GM23338 (cell line): ENCODE data around the gene AP2B1. TPM values are rescaled to one million over a fixed set of nuclear protein-coding genes. Genes with fewer than 3 reads are reported as not detected.

Experiments
- ATAC-seq: fragments of 200-7000 bp; cut with Tn5 transposase; 3 replicates; pipeline ENCODE4 v1.9.1; 2020
- DNase-seq: peaks from one replicate; pipeline ENCODE4 v3.0.0-alpha.2; 2015; ENCODE audit warnings: low spot score
- H2AFZ ChIP-seq: fragments of 200-600 bp; sonication (generic); 2 replicates; pipeline ENCODE4 v1.8.0; 2016; ENCODE audit warnings: antibody characterized with exemption, mild to moderate bottlenecking, moderate library complexity
- H3F3A ChIP-seq: fragments of 200-600 bp; sonication (generic); replicated peaks from 2 replicates; pipeline ENCODE4 v1.8.0; 2017; ENCODE audit warnings: antibody characterized with exemption, mixed run types, low read depth
- H3K27ac ChIP-seq: fragments of 200-600 bp; sonication (generic); 2 replicates; pipeline ENCODE4 v1.6.1; 2016; ENCODE audit warnings: low read depth
- H3K27me3 ChIP-seq: fragments of 200-600 bp; sonication (generic); 2 replicates; pipeline ENCODE4 v1.8.0; 2016; ENCODE audit warnings: mild to moderate bottlenecking, mixed run types, moderate library complexity; ENCODE audit not compliant: insufficient read depth
- H3K36me3 ChIP-seq: fragments of 200-600 bp; sonication (generic); 2 replicates; pipeline ENCODE4 v1.8.0; 2016; ENCODE audit warnings: mild to moderate bottlenecking; ENCODE audit not compliant: insufficient read depth
- H3K4me1 ChIP-seq: fragments of 200-600 bp; sonication (generic); 2 replicates; pipeline ENCODE4 v1.8.0; 2016; ENCODE audit warnings: mild to moderate bottlenecking, moderate library complexity; ENCODE audit not compliant: insufficient read depth
- H3K4me2 ChIP-seq: fragments of 200-600 bp; sonication (generic); 2 replicates; pipeline ENCODE4 v1.7.1; 2017; ENCODE audit warnings: mixed run types
- H3K4me3 ChIP-seq: fragments of 200-600 bp; sonication (generic); 2 replicates; pipeline ENCODE4 v1.6.1; 2016; ENCODE audit warnings: mixed run types
- H3K79me2 ChIP-seq: fragments of 200-600 bp; sonication (generic); replicated peaks from 2 replicates; pipeline ENCODE4 v1.8.0; 2017; ENCODE audit warnings: mild to moderate bottlenecking; ENCODE audit not compliant: insufficient read depth
- H3K9me2 ChIP-seq: fragments of 200-600 bp; sonication (generic); 2 replicates; pipeline ENCODE4 v1.8.0; 2017; ENCODE audit not compliant: insufficient read depth
- H4K20me1 ChIP-seq: fragments of 200-600 bp; sonication (generic); replicated peaks from 2 replicates; pipeline ENCODE4 v1.8.0; 2017; ENCODE audit warnings: mild to moderate bottlenecking; ENCODE audit not compliant: insufficient read depth
- H3K27ac Mint-ChIP-seq: 2 replicates; pipeline ENCODE4 v1.8.0; 2020; ENCODE audit warnings: inconsistent platforms, mild to moderate bottlenecking, moderate library complexity, mixed read lengths
- H3K27me3 Mint-ChIP-seq: 3 replicates; pipeline ENCODE4 v1.8.0; 2022; ENCODE audit warnings: low read depth, mild to moderate bottlenecking, moderate library complexity, mixed read lengths, inconsistent platforms; ENCODE audit not compliant: insufficient read depth, poor library complexity
- H3K36me3 Mint-ChIP-seq: 3 replicates; pipeline ENCODE4 v1.8.0; 2021; ENCODE audit warnings: low read depth, mild to moderate bottlenecking, inconsistent platforms, moderate library complexity, mixed read lengths
- H3K4me1 Mint-ChIP-seq: 3 replicates; pipeline ENCODE4 v1.8.0; 2020; ENCODE audit warnings: mild to moderate bottlenecking, inconsistent platforms, mixed read lengths
- H3K4me3 Mint-ChIP-seq: 3 replicates; pipeline ENCODE4 v1.8.0; 2021; ENCODE audit warnings: moderate library complexity, mild to moderate bottlenecking, inconsistent platforms, mixed read lengths
- H3K9me3 Mint-ChIP-seq: 3 replicates; pipeline ENCODE4 v1.8.0; 2020; ENCODE audit warnings: moderate library complexity, mild to moderate bottlenecking, inconsistent platforms, mixed read lengths
- CREB1 ChIP-seq: fragments of 250-450 bp; sonication (Bioruptor Pico); IDR thresholded peaks from 2 replicates; pipeline ENCODE4 v1.5.0; 2020; ENCODE audit warnings: low read depth, mild to moderate bottlenecking, moderate library complexity
- EZH2phosphoT487 ChIP-seq: fragments of 200-600 bp; sonication (generic); IDR thresholded peaks from one replicate; pipeline ENCODE4 v1.8.1; 2018; ENCODE audit warnings: antibody characterized with exemption; ENCODE audit not compliant: unreplicated experiment
- POLR2AphosphoS5 ChIP-seq: IDR thresholded peaks from 2 replicates; pipeline ENCODE4 v1.6.1; 2016; ENCODE audit warnings: antibody characterized with exemption, low read depth
- REST ChIP-seq: IDR thresholded peaks from one replicate; pipeline ENCODE4 v1.6.1; 2018; ENCODE audit warnings: antibody characterized with exemption; ENCODE audit not compliant: unreplicated experiment
- ZNF114 ChIP-seq: fragments of 250-450 bp; sonication (Bioruptor Pico); IDR thresholded peaks from 2 replicates; pipeline ENCODE4 v1.5.0; 2020; ENCODE audit warnings: mild to moderate bottlenecking, moderate library complexity
- ZNF331 ChIP-seq: fragments of 250-450 bp; sonication (Bioruptor Pico); IDR thresholded peaks from 2 replicates; pipeline ENCODE4 v1.5.0; 2020; ENCODE audit warnings: low read depth, mild to moderate bottlenecking, moderate library complexity
- polyA plus RNA-seq: library from polyadenylated mRNA; unstranded; fragments of >200 nt; fragmentation: Nextera tagmentation; extraction: Ambion mirVana; gene quantifications from 2 replicates; pipeline ENCODE4 v1.2.1, GENCODE V29; 2016
- total RNA-seq: library from RNA; depleted of rRNA; stranded (reverse); fragments of >200 nt; shearing (Covaris generic); gene quantifications from 2 replicates; pipeline ENCODE4 v1.2.3, GENCODE V29; 2014
- TF ChIP-seq, protein P1 (sequence below): fragments of 250-450 bp; sonication (Bioruptor Pico); IDR thresholded peaks from 2 replicates; pipeline ENCODE4 v1.5.0; 2020; ENCODE audit warnings: mild to moderate bottlenecking, moderate library complexity
- TF ChIP-seq, protein P2 (sequence below): IDR thresholded peaks from 2 replicates; pipeline ENCODE4 v1.6.1; 2016; ENCODE audit warnings: antibody characterized with exemption

Gene AP2B1
- total and polyA plus RNA-seq, 2 experiments from 2014 or later: 89.7 to 144 TPM

GRCh38 chr17:35742896-35743477 lies 155.9 kb downstream of the AP2B1 start (continued):
- TF ChIP-seq, protein P1, sequence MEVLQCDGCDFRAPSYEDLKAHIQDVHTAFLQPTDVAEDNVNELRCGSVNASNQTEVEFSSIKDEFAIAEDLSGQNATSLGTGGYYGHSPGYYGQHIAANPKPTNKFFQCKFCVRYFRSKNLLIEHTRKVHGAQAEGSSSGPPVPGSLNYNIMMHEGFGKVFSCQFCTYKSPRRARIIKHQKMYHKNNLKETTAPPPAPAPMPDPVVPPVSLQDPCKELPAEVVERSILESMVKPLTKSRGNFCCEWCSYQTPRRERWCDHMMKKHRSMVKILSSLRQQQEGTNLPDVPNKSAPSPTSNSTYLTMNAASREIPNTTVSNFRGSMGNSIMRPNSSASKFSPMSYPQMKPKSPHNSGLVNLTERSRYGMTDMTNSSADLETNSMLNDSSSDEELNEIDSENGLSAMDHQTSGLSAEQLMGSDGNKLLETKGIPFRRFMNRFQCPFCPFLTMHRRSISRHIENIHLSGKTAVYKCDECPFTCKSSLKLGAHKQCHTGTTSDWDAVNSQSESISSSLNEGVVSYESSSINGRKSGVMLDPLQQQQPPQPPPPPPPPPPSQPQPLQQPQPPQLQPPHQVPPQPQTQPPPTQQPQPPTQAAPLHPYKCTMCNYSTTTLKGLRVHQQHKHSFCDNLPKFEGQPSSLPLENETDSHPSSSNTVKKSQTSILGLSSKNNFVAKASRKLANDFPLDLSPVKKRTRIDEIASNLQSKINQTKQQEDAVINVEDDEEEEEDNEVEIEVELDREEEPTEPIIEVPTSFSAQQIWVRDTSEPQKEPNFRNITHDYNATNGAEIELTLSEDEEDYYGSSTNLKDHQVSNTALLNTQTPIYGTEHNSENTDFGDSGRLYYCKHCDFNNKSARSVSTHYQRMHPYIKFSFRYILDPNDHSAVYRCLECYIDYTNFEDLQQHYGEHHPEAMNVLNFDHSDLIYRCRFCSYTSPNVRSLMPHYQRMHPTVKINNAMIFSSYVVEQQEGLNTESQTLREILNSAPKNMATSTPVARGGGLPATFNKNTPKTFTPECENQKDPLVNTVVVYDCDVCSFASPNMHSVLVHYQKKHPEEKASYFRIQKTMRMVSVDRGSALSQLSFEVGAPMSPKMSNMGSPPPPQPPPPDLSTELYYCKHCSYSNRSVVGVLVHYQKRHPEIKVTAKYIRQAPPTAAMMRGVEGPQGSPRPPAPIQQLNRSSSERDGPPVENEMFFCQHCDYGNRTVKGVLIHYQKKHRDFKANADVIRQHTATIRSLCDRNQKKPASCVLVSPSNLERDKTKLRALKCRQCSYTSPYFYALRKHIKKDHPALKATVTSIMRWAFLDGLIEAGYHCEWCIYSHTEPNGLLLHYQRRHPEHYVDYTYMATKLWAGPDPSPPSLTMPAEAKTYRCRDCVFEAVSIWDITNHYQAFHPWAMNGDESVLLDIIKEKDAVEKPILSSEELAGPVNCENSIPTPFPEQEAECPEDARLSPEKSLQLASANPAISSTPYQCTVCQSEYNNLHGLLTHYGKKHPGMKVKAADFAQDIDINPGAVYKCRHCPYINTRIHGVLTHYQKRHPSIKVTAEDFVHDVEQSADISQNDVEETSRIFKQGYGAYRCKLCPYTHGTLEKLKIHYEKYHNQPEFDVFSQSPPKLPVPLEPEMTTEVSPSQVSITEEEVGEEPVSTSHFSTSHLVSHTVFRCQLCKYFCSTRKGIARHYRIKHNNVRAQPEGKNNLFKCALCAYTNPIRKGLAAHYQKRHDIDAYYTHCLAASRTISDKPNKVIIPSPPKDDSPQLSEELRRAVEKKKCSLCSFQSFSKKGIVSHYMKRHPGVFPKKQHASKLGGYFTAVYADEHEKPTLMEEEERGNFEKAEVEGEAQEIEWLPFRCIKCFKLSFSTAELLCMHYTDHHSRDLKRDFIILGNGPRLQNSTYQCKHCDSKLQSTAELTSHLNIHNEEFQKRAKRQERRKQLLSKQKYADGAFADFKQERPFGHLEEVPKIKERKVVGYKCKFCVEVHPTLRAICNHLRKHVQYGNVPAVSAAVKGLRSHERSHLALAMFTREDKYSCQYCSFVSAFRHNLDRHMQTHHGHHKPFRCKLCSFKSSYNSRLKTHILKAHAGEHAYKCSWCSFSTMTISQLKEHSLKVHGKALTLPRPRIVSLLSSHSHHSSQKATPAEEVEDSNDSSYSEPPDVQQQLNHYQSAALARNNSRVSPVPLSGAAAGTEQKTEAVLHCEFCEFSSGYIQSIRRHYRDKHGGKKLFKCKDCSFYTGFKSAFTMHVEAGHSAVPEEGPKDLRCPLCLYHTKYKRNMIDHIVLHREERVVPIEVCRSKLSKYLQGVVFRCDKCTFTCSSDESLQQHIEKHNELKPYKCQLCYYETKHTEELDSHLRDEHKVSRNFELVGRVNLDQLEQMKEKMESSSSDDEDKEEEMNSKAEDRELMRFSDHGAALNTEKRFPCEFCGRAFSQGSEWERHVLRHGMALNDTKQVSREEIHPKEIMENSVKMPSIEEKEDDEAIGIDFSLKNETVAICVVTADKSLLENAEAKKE: no peak
- TF ChIP-seq, protein P2, sequence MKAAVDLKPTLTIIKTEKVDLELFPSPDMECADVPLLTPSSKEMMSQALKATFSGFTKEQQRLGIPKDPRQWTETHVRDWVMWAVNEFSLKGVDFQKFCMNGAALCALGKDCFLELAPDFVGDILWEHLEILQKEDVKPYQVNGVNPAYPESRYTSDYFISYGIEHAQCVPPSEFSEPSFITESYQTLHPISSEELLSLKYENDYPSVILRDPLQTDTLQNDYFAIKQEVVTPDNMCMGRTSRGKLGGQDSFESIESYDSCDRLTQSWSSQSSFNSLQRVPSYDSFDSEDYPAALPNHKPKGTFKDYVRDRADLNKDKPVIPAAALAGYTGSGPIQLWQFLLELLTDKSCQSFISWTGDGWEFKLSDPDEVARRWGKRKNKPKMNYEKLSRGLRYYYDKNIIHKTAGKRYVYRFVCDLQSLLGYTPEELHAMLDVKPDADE: no peak

- DNase-seq (peak; percentile 78), ATAC-seq (peak; percentile 19)
- no peak overlapping the region for H3K27ac ChIP-seq
- no peak overlapping the region for H3K4me2 ChIP-seq
- no peak overlapping the region for H2AFZ ChIP-seq
- Mint-ChIP-seq H3K27ac (no peak overlapping the region), H3K4me1 (peaks cover 13% of the 10 kb centered on the region), H3K4me3 (no peak overlapping the region; the same call in 2 of the 3 replicates), H3K9me3 (peaks cover 12% of the 10 kb centered on the region; the same call in 2 of the 3 replicates), H3K27me3 (peaks cover 38% of the 10 kb centered on the region), H3K36me3 (0 out of 3 replicates have a peak, but pooled peaks cover 8% of the 10 kb centered on the region)
- no peaks in the 10 kb centered on the region for H3K36me3 ChIP-seq
- peaks cover 47% of the 10 kb centered on the region for H3K27me3 ChIP-seq
- H4K20me1 ChIP-seq: no peaks in the 10 kb centered on the region; the same call in 1 of the 2 replicates
- H3F3A ChIP-seq: peaks cover 8% of the 10 kb centered on the region; the same call in 1 of the 2 replicates
- H3K79me2 ChIP-seq: no peaks in the 10 kb centered on the region
- TF ChIP-seq ZNF114 (CRISPR knock-in tag) (no peak), POLR2AphosphoS5 (no peak), EZH2phosphoT487 (no peak), ZNF331 (no peak), REST (peak; percentile 90), CREB1 (CRISPR knock-in tag) (no peak)
- TF ChIP-seq, protein P2: no peak
- peaks cover 4% of the 10 kb centered on the region; the same call in 1 of the 2 replicates for H3K4me1 ChIP-seq
- H3K4me3 ChIP-seq: no peak overlapping the region
- H3K9me2 ChIP-seq: peaks cover 6% of the 10 kb centered on the region; the same call in 1 of the 2 replicates
Measured at GRCh38 chr17:35743626-35744328, 156.7 kb downstream of the AP2B1 start.
